Stimulated activated CD4-positive, alpha-beta T cell treated with anti-CD3 and anti-CD28 coated beads, Interleukin-2, amount 100 ng/mL, for 4 hours (primary cell): ENCODE results near the gene CERS3.

Experiments used
- DNase-seq: peaks from one replicate; pipeline ENCODE4 v3.0.0-alpha.2; 2020; ENCODE audit warnings: low read depth

CERS3 gene

GRCh38 chr15:100529556-100529955 is 806 bp upstream of the CERS3 start:
- no peak for DNase-seq

GRCh38 chr15:100526027-100526481 is 2.7 kb downstream of the CERS3 start:
- DNase-seq: no peak

GRCh38 chr15:100525436-100525835 is 3.3 kb downstream of the CERS3 start:
- DNase-seq: no peak

- DNase-seq: no peak
Observed at GRCh38 chr15:100524326-100524725, 4.4 kb downstream of the CERS3 start.

GRCh38 chr15:100521907-100522306 is 6.8 kb downstream of the CERS3 start:
- DNase-seq: no peak

GRCh38 chr15:100520132-100520921 is 8.4 kb downstream of the CERS3 start:
- no peak for DNase-seq

GRCh38 chr15:100517846-100518245 is 10.9 kb downstream of the CERS3 start:
- DNase-seq: no peak

GRCh38 chr15:100516643-100517512 is 11.9 kb downstream of the CERS3 start:
- no peak for DNase-seq

- DNase-seq: no peak
Observed at GRCh38 chr15:100515758-100516157, 13.0 kb downstream of the CERS3 start.

GRCh38 chr15:100508641-100509300 is 20.0 kb downstream of the CERS3 start:
- no peak for DNase-seq

- no peak for DNase-seq
Observed at GRCh38 chr15:100502651-100503050, 26.1 kb downstream of the CERS3 start.

GRCh38 chr15:100501117-100501516 is 27.6 kb downstream of the CERS3 start:
- DNase-seq: no peak

GRCh38 chr15:100500226-100500990 is 28.3 kb downstream of the CERS3 start:
- DNase-seq: no peak

GRCh38 chr15:100495861-100496260 is 32.9 kb downstream of the CERS3 start:
- DNase-seq: no peak

GRCh38 chr15:100493213-100493612 is 35.5 kb downstream of the CERS3 start:
- no peak for DNase-seq

GRCh38 chr15:100484443-100484842 is 44.3 kb downstream of the CERS3 start:
- DNase-seq: no peak

GRCh38 chr15:100483370-100483769 is 45.4 kb downstream of the CERS3 start:
- DNase-seq: no peak

- no peak for DNase-seq
Observed at GRCh38 chr15:100476805-100477204, 51.9 kb downstream of the CERS3 start.

GRCh38 chr15:100472736-100473135 is 56.0 kb downstream of the CERS3 start:
- DNase-seq: no peak

GRCh38 chr15:100471933-100472332 is 56.8 kb downstream of the CERS3 start:
- DNase-seq: no peak

- DNase-seq: no peak
Observed at GRCh38 chr15:100468285-100468684, 60.5 kb downstream of the CERS3 start.

- no peak for DNase-seq
Observed at GRCh38 chr15:100466073-100466472, 62.7 kb downstream of the CERS3 start.
